HG03108 (cell line): Measurements from ENCODE around the gene CRKL.
"Not testable (repeated sequence)": the region's sequence is repeated elsewhere in the genome, so short reads cannot be mapped to it uniquely, and the experiment has no call there.

Experiments
- ATAC-seq: cut with Tn5 transposase; IDR thresholded peaks from one replicate; pipeline ENCODE4 v1.9.1; 2021; ENCODE audit warnings: moderate library complexity; ENCODE audit not compliant: unreplicated experiment

Gene CRKL

GRCh38 chr22:20931126-20931654 is 14.0 kb downstream of the CRKL start:
- ATAC-seq = no peak

- ATAC-seq = no peak
Observed at GRCh38 chr22:20933910-20934309, 16.7 kb downstream of the CRKL start.

GRCh38 chr22:20935049-20935448 is 17.8 kb downstream of the CRKL start:
- ATAC-seq = not testable (repeated sequence)

GRCh38 chr22:20935780-20936539 is 18.8 kb downstream of the CRKL start:
- not testable (repeated sequence) for ATAC-seq

- ATAC-seq = no peak
Observed at GRCh38 chr22:20937031-20937793, 20.0 kb downstream of the CRKL start.

GRCh38 chr22:20937794-20938671 is 20.8 kb downstream of the CRKL start:
- ATAC-seq = no peak

- ATAC-seq = not testable (repeated sequence)
Observed at GRCh38 chr22:20939457-20940185, 22.4 kb downstream of the CRKL start.

- no peak for ATAC-seq
Observed at GRCh38 chr22:20940186-20940651, 23.0 kb downstream of the CRKL start.

- no peak for ATAC-seq
Observed at GRCh38 chr22:20940904-20941385, 23.7 kb downstream of the CRKL start.

- not testable (repeated sequence) for ATAC-seq
Observed at GRCh38 chr22:20942203-20942902, 25.1 kb downstream of the CRKL start.

GRCh38 chr22:20943104-20943933 is 26.1 kb downstream of the CRKL start:
- ATAC-seq = no peak

GRCh38 chr22:20944042-20944441 is 26.8 kb downstream of the CRKL start:
- ATAC-seq = no peak

GRCh38 chr22:20945578-20945934 is 28.3 kb downstream of the CRKL start:
- ATAC-seq = no peak

GRCh38 chr22:20946080-20946986 is 29.1 kb downstream of the CRKL start:
- ATAC-seq = no peak

- ATAC-seq = no peak
Observed at GRCh38 chr22:20946991-20947390, 29.8 kb downstream of the CRKL start.

- ATAC-seq = no peak
Observed at GRCh38 chr22:20948450-20948849, 31.2 kb downstream of the CRKL start.

- no peak for ATAC-seq
Observed at GRCh38 chr22:20948989-20949388, 31.8 kb downstream of the CRKL start.
